Nephron (organoid): ENCODE measurements around the gene IL13.
A peak's percentile ranks its signal among the peaks of the same experiment; 100 is the strongest.

Experiments used
- H3K27ac Mint-ChIP-seq, 3 experiments: 2 replicates each; pipeline ENCODE4 v1.8.0; 2020; ENCODE audit warnings: mixed read lengths in 3 of 3, mild to moderate bottlenecking in 2 of 3, moderate library complexity in 1 of 3
- H3K27me3 Mint-ChIP-seq: 2 replicates; pipeline ENCODE4 v1.8.0; 2021; ENCODE audit warnings: low read depth, mild to moderate bottlenecking, moderate library complexity, mixed read lengths
- H3K36me3 Mint-ChIP-seq: 2 replicates; pipeline ENCODE4 v1.8.0; 2020; ENCODE audit warnings: low read depth, mixed read lengths
- H3K4me1 Mint-ChIP-seq: 2 replicates; pipeline ENCODE4 v1.8.0; 2020; ENCODE audit warnings: mixed read lengths
- H3K4me3 Mint-ChIP-seq, 3 experiments: 2 replicates each; pipeline ENCODE4 v1.8.0; 2020; ENCODE audit warnings: mild to moderate bottlenecking in 3 of 3, mixed read lengths in 3 of 3, moderate library complexity in 2 of 3
- H3K9me3 Mint-ChIP-seq: 2 replicates; pipeline ENCODE4 v1.8.0; 2020; ENCODE audit warnings: mixed read lengths
- TF ChIP-seq, protein P1 (sequence below), 3 experiments: fragments of 200-600 bp; sonication (generic); IDR thresholded peaks; one replicate each; pipeline ENCODE4 v1.5.0; 2021; ENCODE audit warnings: antibody characterized with exemption in 3 of 3; ENCODE audit not compliant: unreplicated experiment in 3 of 3

The IL13 gene

GRCh38 chr5:132658381-132659302 lies 669 bp downstream of the IL13 start:
- Mint-ChIP-seq H3K27ac (no peak overlapping the region), H3K36me3 (no peaks in the 10 kb centered on the region), H3K4me1 (peaks cover 16% of the 10 kb centered on the region), H3K4me3 (peak overlapping the region in 1 of 3 experiments; percentile 59), H3K27me3 (peaks cover 41% of the 10 kb centered on the region), H3K9me3 (no peaks in the 10 kb centered on the region)
- TF ChIP-seq, protein P1, sequence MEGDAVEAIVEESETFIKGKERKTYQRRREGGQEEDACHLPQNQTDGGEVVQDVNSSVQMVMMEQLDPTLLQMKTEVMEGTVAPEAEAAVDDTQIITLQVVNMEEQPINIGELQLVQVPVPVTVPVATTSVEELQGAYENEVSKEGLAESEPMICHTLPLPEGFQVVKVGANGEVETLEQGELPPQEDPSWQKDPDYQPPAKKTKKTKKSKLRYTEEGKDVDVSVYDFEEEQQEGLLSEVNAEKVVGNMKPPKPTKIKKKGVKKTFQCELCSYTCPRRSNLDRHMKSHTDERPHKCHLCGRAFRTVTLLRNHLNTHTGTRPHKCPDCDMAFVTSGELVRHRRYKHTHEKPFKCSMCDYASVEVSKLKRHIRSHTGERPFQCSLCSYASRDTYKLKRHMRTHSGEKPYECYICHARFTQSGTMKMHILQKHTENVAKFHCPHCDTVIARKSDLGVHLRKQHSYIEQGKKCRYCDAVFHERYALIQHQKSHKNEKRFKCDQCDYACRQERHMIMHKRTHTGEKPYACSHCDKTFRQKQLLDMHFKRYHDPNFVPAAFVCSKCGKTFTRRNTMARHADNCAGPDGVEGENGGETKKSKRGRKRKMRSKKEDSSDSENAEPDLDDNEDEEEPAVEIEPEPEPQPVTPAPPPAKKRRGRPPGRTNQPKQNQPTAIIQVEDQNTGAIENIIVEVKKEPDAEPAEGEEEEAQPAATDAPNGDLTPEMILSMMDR (IDR thresholded peaks at IDR 0.05; ENCODE audit: unreplicated experiment in 3 of 3) = no peak

- H3K9me3 Mint-ChIP-seq = no peaks in the 10 kb centered on the region
- peaks cover 25% of the 10 kb centered on the region for H3K4me1 Mint-ChIP-seq
- H3K36me3 Mint-ChIP-seq = no peaks in the 10 kb centered on the region
- H3K4me3 Mint-ChIP-seq = no peak overlapping the region
- H3K27me3 Mint-ChIP-seq = peaks cover 33% of the 10 kb centered on the region
- H3K27ac Mint-ChIP-seq = no peak overlapping the region
- TF ChIP-seq, protein P1 (IDR thresholded peaks at IDR 0.05; ENCODE audit: unreplicated experiment in 3 of 3) = no peak
Measured at GRCh38 chr5:132659598-132660493, 1.9 kb downstream of the IL13 start.

DNA sequence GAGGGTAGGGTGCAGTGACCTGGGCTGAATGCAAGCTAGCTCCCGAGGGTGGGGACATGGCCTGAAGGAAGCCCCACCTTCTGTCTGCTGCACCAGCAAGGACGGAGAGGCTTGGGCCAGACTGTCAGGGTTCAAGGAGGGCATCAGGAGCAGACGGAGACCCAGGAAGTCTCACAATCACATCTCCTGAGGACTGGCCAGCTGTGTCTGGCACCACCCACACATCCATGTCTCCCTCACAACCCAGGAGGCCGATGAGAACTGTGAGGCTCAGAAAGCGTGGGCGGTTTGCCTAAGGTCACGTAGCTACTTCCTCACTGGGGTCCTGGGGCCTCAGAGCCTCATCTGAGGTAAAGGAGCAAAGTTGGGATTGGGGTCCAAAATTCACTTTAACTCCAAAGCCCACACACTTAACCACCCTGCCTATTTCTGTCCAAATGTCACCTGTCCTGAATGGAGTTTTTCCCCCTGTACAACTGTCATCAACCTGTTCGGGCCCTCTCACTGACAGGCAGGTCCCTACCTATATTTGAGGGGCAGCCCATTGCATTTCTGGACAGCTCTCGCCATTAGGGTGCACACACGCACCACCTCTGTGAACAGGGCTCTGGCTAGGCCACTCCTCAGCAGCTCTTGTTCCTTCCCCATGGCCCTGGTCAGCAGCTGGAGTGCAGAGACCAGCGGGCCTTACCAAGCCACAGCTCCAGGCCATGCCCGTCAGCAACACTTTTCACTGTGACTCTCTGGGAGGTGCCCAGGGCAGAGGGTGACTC lies 3.4 kb downstream of the IL13 start:
- Mint-ChIP-seq H3K36me3 (no peaks in the 10 kb centered on the region), H3K27ac (peak overlapping the region in 1 of 3 experiments; percentile 52), H3K27me3 (peaks cover 23% of the 10 kb centered on the region), H3K4me3 (no peak overlapping the region), H3K4me1 (peaks cover 25% of the 10 kb centered on the region), H3K9me3 (no peaks in the 10 kb centered on the region)
- TF ChIP-seq, protein P1 (IDR thresholded peaks at IDR 0.05; ENCODE audit: unreplicated experiment in 3 of 3) = no peak

DNA sequence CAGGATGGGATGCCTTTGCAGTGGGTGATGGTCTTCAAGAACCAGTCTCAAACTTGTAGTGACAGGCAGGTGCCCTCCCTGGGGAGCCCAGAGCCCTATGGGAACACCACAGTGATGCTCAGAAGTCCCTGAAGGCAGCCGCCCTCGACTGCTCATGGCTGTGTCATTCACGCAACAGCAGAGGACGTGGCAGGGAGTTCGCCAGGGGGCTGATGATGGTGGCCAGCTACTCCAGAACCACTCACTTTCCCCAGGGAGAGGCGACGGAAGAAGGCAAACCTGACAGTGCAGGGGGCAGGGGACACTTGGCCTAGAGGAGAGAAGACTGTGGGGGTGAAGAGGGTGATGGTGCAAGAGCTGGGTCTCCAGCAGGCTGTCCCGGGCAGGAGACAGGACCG lies 4.0 kb downstream of the IL13 start:
- H3K36me3 Mint-ChIP-seq = no peaks in the 10 kb centered on the region
- peaks cover 25% of the 10 kb centered on the region for H3K4me1 Mint-ChIP-seq
- no peak overlapping the region for H3K27ac Mint-ChIP-seq
- peaks cover 18% of the 10 kb centered on the region for H3K27me3 Mint-ChIP-seq
- no peaks in the 10 kb centered on the region for H3K9me3 Mint-ChIP-seq
- no peak overlapping the region for H3K4me3 Mint-ChIP-seq
- TF ChIP-seq, protein P1 (IDR thresholded peaks at IDR 0.05; ENCODE audit: unreplicated experiment in 3 of 3) = no peak

- Mint-ChIP-seq H3K36me3 (no peaks in the 10 kb centered on the region), H3K27ac (peak overlapping the region in 1 of 3 experiments; percentile 40), H3K4me3 (no peak overlapping the region), H3K4me1 (peaks cover 25% of the 10 kb centered on the region), H3K27me3 (peaks cover 7% of the 10 kb centered on the region), H3K9me3 (no peaks in the 10 kb centered on the region)
- TF ChIP-seq, protein P1 (IDR thresholded peaks at IDR 0.05; ENCODE audit: unreplicated experiment in 3 of 3) = no peak
Measured at GRCh38 chr5:132662925-132663770, 5.2 kb downstream of the IL13 start.
